KMS-11 (cell line): Measurements from ENCODE around the gene RAP1B.

ENCODE experiments used
- H2AFZ ChIP-seq: fragments of 200-600 bp; sonication (generic); 2 replicates; pipeline ENCODE4 v1.6.1; 2016; ENCODE audit warnings: antibody characterized with exemption, mixed run types, low read depth
- H3K27ac ChIP-seq: fragments of 200-600 bp; sonication (generic); 2 replicates; pipeline ENCODE4 v1.6.1; 2016; ENCODE audit warnings: mild to moderate bottlenecking, mixed run types
- H3K27me3 ChIP-seq: fragments of 200-600 bp; sonication (generic); 2 replicates; pipeline ENCODE4 v1.6.1; 2017; ENCODE audit warnings: mild to moderate bottlenecking, low read depth, mixed run types, moderate library complexity; ENCODE audit not compliant: insufficient read depth
- H3K36me3 ChIP-seq: fragments of 200-600 bp; sonication (generic); 2 replicates; pipeline ENCODE4 v1.6.1; 2017; ENCODE audit warnings: mild to moderate bottlenecking, mixed run types; ENCODE audit not compliant: insufficient read depth
- H3K4me1 ChIP-seq: fragments of 200-600 bp; sonication (generic); 2 replicates; pipeline ENCODE4 v1.6.1; 2016; ENCODE audit warnings: mild to moderate bottlenecking, low read depth, mixed run types; ENCODE audit not compliant: poor library complexity, severe bottlenecking
- H3K4me2 ChIP-seq: fragments of 200-600 bp; sonication (generic); 2 replicates; pipeline ENCODE4 v1.7.0; 2016; ENCODE audit warnings: mild to moderate bottlenecking, mixed run types
- H3K4me3 ChIP-seq: fragments of 200-600 bp; sonication (generic); IDR thresholded peaks from 2 replicates; pipeline ENCODE4 v1.6.1; 2017; ENCODE audit warnings: low read depth, low read length, mixed read lengths; ENCODE audit not compliant: insufficient read depth
- H3K79me2 ChIP-seq: fragments of 200-600 bp; sonication (generic); 2 replicates; pipeline ENCODE4 v1.6.1; 2016; ENCODE audit warnings: low read depth, mixed run types; ENCODE audit not compliant: insufficient read depth
- H3K9ac ChIP-seq: fragments of 200-600 bp; sonication (generic); 2 replicates; pipeline ENCODE4 v1.6.1; 2016; ENCODE audit warnings: mild to moderate bottlenecking, mixed run types
- H4K20me1 ChIP-seq: fragments of 200-600 bp; sonication (generic); 2 replicates; pipeline ENCODE4 v1.6.1; 2016; ENCODE audit warnings: mild to moderate bottlenecking, mixed run types; ENCODE audit not compliant: insufficient read depth
- TF ChIP-seq, protein P1 (sequence below): fragments of 200-600 bp; sonication (generic); conservative IDR thresholded peaks from 2 replicates; pipeline ENCODE4 v1.6.1; 2017; ENCODE audit warnings: low read depth, mild to moderate bottlenecking, antibody characterized with exemption, low read length, moderate library complexity, mixed read lengths

RAP1B gene

DNA sequence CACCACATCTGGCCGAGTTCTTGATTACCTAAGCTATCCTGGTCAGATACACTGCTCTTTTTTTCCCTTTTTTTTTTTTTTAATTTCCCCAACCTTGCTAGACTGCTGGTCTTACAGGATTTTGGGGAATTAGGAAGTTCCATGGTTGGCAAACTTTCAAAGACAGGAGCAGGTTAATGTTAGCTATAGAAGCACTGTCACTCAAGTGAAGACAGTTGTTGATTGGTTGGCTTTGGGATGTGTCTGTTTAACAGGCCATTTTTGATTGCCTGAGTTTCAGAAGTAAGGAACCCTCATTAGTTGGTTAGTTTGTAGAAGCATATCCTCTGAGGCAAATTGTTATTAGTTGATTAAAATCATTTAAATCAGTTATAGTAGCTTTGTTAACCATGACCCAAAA lies 36.8 kb downstream of the RAP1B start:
- no peak overlapping the region for H3K4me2 ChIP-seq
- peaks cover 4% of the 10 kb centered on the region; the same call in 1 of the 2 replicates for H3K36me3 ChIP-seq
- no peaks in the 10 kb centered on the region for H3K27me3 ChIP-seq
- H3K9ac ChIP-seq: no peak overlapping the region
- peaks cover 71% of the 10 kb centered on the region for H3K4me1 ChIP-seq
- no peak overlapping the region for H3K27ac ChIP-seq
- TF ChIP-seq, protein P1, sequence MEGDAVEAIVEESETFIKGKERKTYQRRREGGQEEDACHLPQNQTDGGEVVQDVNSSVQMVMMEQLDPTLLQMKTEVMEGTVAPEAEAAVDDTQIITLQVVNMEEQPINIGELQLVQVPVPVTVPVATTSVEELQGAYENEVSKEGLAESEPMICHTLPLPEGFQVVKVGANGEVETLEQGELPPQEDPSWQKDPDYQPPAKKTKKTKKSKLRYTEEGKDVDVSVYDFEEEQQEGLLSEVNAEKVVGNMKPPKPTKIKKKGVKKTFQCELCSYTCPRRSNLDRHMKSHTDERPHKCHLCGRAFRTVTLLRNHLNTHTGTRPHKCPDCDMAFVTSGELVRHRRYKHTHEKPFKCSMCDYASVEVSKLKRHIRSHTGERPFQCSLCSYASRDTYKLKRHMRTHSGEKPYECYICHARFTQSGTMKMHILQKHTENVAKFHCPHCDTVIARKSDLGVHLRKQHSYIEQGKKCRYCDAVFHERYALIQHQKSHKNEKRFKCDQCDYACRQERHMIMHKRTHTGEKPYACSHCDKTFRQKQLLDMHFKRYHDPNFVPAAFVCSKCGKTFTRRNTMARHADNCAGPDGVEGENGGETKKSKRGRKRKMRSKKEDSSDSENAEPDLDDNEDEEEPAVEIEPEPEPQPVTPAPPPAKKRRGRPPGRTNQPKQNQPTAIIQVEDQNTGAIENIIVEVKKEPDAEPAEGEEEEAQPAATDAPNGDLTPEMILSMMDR: no peak
- H4K20me1 ChIP-seq: peaks cover 31% of the 10 kb centered on the region; the same call in 1 of the 2 replicates
- H3K4me3 ChIP-seq: no peak overlapping the region
- no peak overlapping the region for H2AFZ ChIP-seq
- peaks cover 79% of the 10 kb centered on the region for H3K79me2 ChIP-seq

DNA sequence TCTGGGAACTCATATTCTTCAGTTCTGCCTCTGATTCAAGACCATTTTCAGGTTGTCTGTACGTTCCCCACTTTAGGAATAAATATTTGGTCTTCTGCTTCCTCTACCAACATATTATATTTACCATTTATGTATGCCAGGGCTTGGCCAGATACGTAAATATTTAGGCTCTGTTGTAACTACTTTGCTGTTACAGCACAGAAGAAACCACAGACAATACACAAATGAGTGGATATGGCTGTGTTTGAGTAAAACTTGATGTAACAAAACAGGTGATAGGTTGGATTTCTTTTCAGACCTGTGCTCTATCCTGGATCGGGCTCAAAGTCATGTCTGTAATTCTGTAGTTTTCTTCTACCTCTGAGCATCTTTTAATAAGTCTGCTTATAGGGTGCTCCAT lies 37.5 kb downstream of the RAP1B start:
- H3K9ac ChIP-seq: no peak overlapping the region
- TF ChIP-seq, protein P1: no peak
- no peak overlapping the region for H3K27ac ChIP-seq
- H3K4me2 ChIP-seq: no peak overlapping the region
- no peaks in the 10 kb centered on the region for H3K27me3 ChIP-seq
- H2AFZ ChIP-seq: no peak overlapping the region
- peaks cover 4% of the 10 kb centered on the region; the same call in 1 of the 2 replicates for H3K36me3 ChIP-seq
- H3K4me3 ChIP-seq: no peak overlapping the region
- H3K4me1 ChIP-seq: peaks cover 65% of the 10 kb centered on the region
- H4K20me1 ChIP-seq: peaks cover 25% of the 10 kb centered on the region; the same call in 1 of the 2 replicates
- peaks cover 73% of the 10 kb centered on the region for H3K79me2 ChIP-seq

DNA sequence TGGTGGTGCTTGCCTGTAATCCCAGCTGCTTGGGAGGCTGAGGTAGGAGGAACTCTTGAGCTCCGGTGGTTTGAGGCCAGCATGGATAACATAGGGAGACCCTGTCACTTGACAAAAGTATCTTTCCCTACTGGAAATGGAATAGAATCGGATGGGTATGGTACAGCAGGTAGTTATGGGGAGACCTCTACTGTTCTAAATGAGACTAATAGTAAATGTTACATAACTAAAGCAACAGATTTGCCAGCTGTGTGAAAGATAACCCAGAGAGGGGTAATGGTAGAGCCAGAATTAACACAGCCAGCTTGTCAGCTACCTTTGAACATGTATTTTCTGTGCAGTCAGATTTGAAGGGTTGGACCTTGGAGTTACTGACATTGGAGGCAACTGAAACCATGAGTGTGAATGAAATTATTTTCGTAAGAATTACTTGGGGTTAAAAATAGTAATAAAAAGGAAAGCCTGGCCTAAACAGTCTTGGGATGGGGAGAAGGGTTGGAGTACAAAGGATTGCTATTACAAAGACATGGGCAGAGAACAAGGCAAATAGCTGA lies 54.4 kb downstream of the RAP1B start:
- Histone ChIP-seq H3K27me3 (no peaks in the 10 kb centered on the region), H3K9ac (no peak overlapping the region), H3K79me2 (no peaks in the 10 kb centered on the region), H3K4me2 (no peak overlapping the region), H3K27ac (no peak overlapping the region), H2AFZ (no peak overlapping the region), H3K4me1 (no peaks in the 10 kb centered on the region), H3K4me3 (no peak overlapping the region), H4K20me1 (no peaks in the 10 kb centered on the region), H3K36me3 (0 out of 2 replicates have a peak, but pooled peaks cover 5% of the 10 kb centered on the region)
- TF ChIP-seq, protein P1: no peak

DNA sequence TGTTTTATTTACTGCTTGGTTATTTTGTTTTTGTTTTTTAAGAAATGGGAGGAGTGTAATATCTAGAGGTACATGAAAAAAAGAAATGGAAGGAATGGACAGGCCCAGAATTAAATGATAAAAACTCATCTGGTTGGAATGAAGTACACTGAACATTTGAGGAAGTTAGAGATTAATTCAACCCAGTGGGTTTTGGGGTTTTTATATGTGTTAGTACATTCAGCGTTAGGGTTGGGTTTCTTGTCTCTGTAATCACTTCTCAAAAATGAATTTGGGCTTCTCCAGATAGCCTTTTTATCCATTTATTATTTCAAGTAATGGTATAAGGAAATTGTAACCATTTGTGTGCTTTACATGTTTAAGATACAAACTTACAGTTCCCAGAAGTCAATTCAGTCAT lies 56.6 kb downstream of the RAP1B start:
- no peaks in the 10 kb centered on the region for H3K4me1 ChIP-seq
- TF ChIP-seq, protein P1: no peak
- no peak overlapping the region for H3K4me2 ChIP-seq

More for the DNA sequence above, 56.6 kb downstream of the RAP1B start:
- no peak overlapping the region for H3K9ac ChIP-seq
- no peaks in the 10 kb centered on the region for H4K20me1 ChIP-seq
- no peak overlapping the region for H3K27ac ChIP-seq
- H3K36me3 ChIP-seq: 0 out of 2 replicates have a peak, but pooled peaks cover 5% of the 10 kb centered on the region
- no peaks in the 10 kb centered on the region for H3K79me2 ChIP-seq
- H3K27me3 ChIP-seq: no peaks in the 10 kb centered on the region
- H3K4me3 ChIP-seq: no peak overlapping the region
- no peak overlapping the region for H2AFZ ChIP-seq
